GM23338 (cell line): ENCODE results near the gene MARCHF10. TPM values are rescaled to one million over a fixed set of nuclear protein-coding genes. Genes with fewer than 3 reads are reported as not detected.

ENCODE experiments used
- ATAC-seq: fragments of 200-7000 bp; cut with Tn5 transposase; 3 replicates; pipeline ENCODE4 v1.9.1; 2020
- DNase-seq: peaks from one replicate; pipeline ENCODE4 v3.0.0-alpha.2; 2015; ENCODE audit warnings: low spot score
- H2AFZ ChIP-seq: fragments of 200-600 bp; sonication (generic); 2 replicates; pipeline ENCODE4 v1.8.0; 2016; ENCODE audit warnings: antibody characterized with exemption, mild to moderate bottlenecking, moderate library complexity
- H3F3A ChIP-seq: fragments of 200-600 bp; sonication (generic); replicated peaks from 2 replicates; pipeline ENCODE4 v1.8.0; 2017; ENCODE audit warnings: antibody characterized with exemption, mixed run types, low read depth
- H3K27ac ChIP-seq: fragments of 200-600 bp; sonication (generic); 2 replicates; pipeline ENCODE4 v1.6.1; 2016; ENCODE audit warnings: low read depth
- H3K27me3 ChIP-seq: fragments of 200-600 bp; sonication (generic); 2 replicates; pipeline ENCODE4 v1.8.0; 2016; ENCODE audit warnings: mild to moderate bottlenecking, mixed run types, moderate library complexity; ENCODE audit not compliant: insufficient read depth
- H3K36me3 ChIP-seq: fragments of 200-600 bp; sonication (generic); 2 replicates; pipeline ENCODE4 v1.8.0; 2016; ENCODE audit warnings: mild to moderate bottlenecking; ENCODE audit not compliant: insufficient read depth
- H3K4me1 ChIP-seq: fragments of 200-600 bp; sonication (generic); 2 replicates; pipeline ENCODE4 v1.8.0; 2016; ENCODE audit warnings: mild to moderate bottlenecking, moderate library complexity; ENCODE audit not compliant: insufficient read depth
- H3K4me2 ChIP-seq: fragments of 200-600 bp; sonication (generic); 2 replicates; pipeline ENCODE4 v1.7.1; 2017; ENCODE audit warnings: mixed run types
- H3K4me3 ChIP-seq: fragments of 200-600 bp; sonication (generic); 2 replicates; pipeline ENCODE4 v1.6.1; 2016; ENCODE audit warnings: mixed run types
- H3K79me2 ChIP-seq: fragments of 200-600 bp; sonication (generic); replicated peaks from 2 replicates; pipeline ENCODE4 v1.8.0; 2017; ENCODE audit warnings: mild to moderate bottlenecking; ENCODE audit not compliant: insufficient read depth
- H3K9me2 ChIP-seq: fragments of 200-600 bp; sonication (generic); 2 replicates; pipeline ENCODE4 v1.8.0; 2017; ENCODE audit not compliant: insufficient read depth
- H4K20me1 ChIP-seq: fragments of 200-600 bp; sonication (generic); replicated peaks from 2 replicates; pipeline ENCODE4 v1.8.0; 2017; ENCODE audit warnings: mild to moderate bottlenecking; ENCODE audit not compliant: insufficient read depth
- H3K27ac Mint-ChIP-seq: 2 replicates; pipeline ENCODE4 v1.8.0; 2020; ENCODE audit warnings: inconsistent platforms, mild to moderate bottlenecking, moderate library complexity, mixed read lengths
- H3K27me3 Mint-ChIP-seq: 3 replicates; pipeline ENCODE4 v1.8.0; 2022; ENCODE audit warnings: low read depth, mild to moderate bottlenecking, moderate library complexity, mixed read lengths, inconsistent platforms; ENCODE audit not compliant: insufficient read depth, poor library complexity
- H3K36me3 Mint-ChIP-seq: 3 replicates; pipeline ENCODE4 v1.8.0; 2021; ENCODE audit warnings: low read depth, mild to moderate bottlenecking, inconsistent platforms, moderate library complexity, mixed read lengths
- H3K4me1 Mint-ChIP-seq: 3 replicates; pipeline ENCODE4 v1.8.0; 2020; ENCODE audit warnings: mild to moderate bottlenecking, inconsistent platforms, mixed read lengths
- H3K4me3 Mint-ChIP-seq: 3 replicates; pipeline ENCODE4 v1.8.0; 2021; ENCODE audit warnings: moderate library complexity, mild to moderate bottlenecking, inconsistent platforms, mixed read lengths
- H3K9me3 Mint-ChIP-seq: 3 replicates; pipeline ENCODE4 v1.8.0; 2020; ENCODE audit warnings: moderate library complexity, mild to moderate bottlenecking, inconsistent platforms, mixed read lengths
- CREB1 ChIP-seq: fragments of 250-450 bp; sonication (Bioruptor Pico); IDR thresholded peaks from 2 replicates; pipeline ENCODE4 v1.5.0; 2020; ENCODE audit warnings: low read depth, mild to moderate bottlenecking, moderate library complexity
- POLR2AphosphoS5 ChIP-seq: IDR thresholded peaks from 2 replicates; pipeline ENCODE4 v1.6.1; 2016; ENCODE audit warnings: antibody characterized with exemption, low read depth
- STAT1 ChIP-seq: IDR thresholded peaks from one replicate; pipeline ENCODE4 v1.6.1; 2016; ENCODE audit warnings: antibody characterized with exemption; ENCODE audit not compliant: unreplicated experiment
- ZNF114 ChIP-seq: fragments of 250-450 bp; sonication (Bioruptor Pico); IDR thresholded peaks from 2 replicates; pipeline ENCODE4 v1.5.0; 2020; ENCODE audit warnings: mild to moderate bottlenecking, moderate library complexity
- ZNF331 ChIP-seq: fragments of 250-450 bp; sonication (Bioruptor Pico); IDR thresholded peaks from 2 replicates; pipeline ENCODE4 v1.5.0; 2020; ENCODE audit warnings: low read depth, mild to moderate bottlenecking, moderate library complexity
- polyA plus RNA-seq: library from polyadenylated mRNA; unstranded; fragments of >200 nt; fragmentation: Nextera tagmentation; extraction: Ambion mirVana; gene quantifications from 2 replicates; pipeline ENCODE4 v1.2.1, GENCODE V29; 2016
- total RNA-seq: library from RNA; depleted of rRNA; stranded (reverse); fragments of >200 nt; shearing (Covaris generic); gene quantifications from 2 replicates; pipeline ENCODE4 v1.2.3, GENCODE V29; 2014
- TF ChIP-seq, protein P1 (sequence below): IDR thresholded peaks from one replicate; pipeline ENCODE4 v1.6.1; 2018; ENCODE audit warnings: antibody characterized with exemption; ENCODE audit not compliant: unreplicated experiment
- TF ChIP-seq, protein P2 (sequence below): IDR thresholded peaks from 2 replicates; pipeline ENCODE4 v1.6.1; 2016; ENCODE audit warnings: antibody characterized with exemption
- TF ChIP-seq, protein P3 (sequence below): fragments of 250-450 bp; sonication (Bioruptor Pico); IDR thresholded peaks from 2 replicates; pipeline ENCODE4 v1.5.0; 2020; ENCODE audit warnings: mild to moderate bottlenecking, moderate library complexity

The MARCHF10 gene
- total and polyA plus RNA-seq, 2 experiments from 2014 or later = 0.50 TPM; not detected in 1

DNA sequence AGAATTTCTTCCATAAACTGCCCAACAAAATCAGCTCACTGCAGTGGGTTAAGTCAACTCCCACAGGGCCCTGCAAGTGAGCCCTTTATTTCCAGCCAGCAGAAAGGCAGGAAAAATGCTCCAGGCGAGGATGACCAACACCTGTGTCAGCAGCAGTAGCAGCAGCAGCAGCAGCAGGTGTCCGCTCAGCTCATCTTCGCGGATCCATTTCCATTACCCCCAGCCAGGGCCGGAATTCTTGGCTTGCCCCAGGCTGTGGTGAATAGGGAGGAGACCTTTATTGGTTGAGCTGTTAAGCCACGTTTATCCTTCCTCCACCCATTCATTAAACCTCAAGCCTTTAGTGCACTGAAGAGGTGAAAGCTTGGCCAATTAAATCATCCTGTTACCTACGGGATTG lies 46.2 kb downstream of the MARCHF10 start:
- ATAC-seq (peak; percentile 97), DNase-seq (peak; percentile 80)
- H2AFZ ChIP-seq = no peak overlapping the region
- H3K36me3 Mint-ChIP-seq = no peaks in the 10 kb centered on the region
- H3F3A ChIP-seq = 0 out of 2 replicates have a peak, but pooled peaks cover 3% of the 10 kb centered on the region
- peaks cover 36% of the 10 kb centered on the region for H3K4me1 Mint-ChIP-seq
- TF ChIP-seq, protein P1, sequence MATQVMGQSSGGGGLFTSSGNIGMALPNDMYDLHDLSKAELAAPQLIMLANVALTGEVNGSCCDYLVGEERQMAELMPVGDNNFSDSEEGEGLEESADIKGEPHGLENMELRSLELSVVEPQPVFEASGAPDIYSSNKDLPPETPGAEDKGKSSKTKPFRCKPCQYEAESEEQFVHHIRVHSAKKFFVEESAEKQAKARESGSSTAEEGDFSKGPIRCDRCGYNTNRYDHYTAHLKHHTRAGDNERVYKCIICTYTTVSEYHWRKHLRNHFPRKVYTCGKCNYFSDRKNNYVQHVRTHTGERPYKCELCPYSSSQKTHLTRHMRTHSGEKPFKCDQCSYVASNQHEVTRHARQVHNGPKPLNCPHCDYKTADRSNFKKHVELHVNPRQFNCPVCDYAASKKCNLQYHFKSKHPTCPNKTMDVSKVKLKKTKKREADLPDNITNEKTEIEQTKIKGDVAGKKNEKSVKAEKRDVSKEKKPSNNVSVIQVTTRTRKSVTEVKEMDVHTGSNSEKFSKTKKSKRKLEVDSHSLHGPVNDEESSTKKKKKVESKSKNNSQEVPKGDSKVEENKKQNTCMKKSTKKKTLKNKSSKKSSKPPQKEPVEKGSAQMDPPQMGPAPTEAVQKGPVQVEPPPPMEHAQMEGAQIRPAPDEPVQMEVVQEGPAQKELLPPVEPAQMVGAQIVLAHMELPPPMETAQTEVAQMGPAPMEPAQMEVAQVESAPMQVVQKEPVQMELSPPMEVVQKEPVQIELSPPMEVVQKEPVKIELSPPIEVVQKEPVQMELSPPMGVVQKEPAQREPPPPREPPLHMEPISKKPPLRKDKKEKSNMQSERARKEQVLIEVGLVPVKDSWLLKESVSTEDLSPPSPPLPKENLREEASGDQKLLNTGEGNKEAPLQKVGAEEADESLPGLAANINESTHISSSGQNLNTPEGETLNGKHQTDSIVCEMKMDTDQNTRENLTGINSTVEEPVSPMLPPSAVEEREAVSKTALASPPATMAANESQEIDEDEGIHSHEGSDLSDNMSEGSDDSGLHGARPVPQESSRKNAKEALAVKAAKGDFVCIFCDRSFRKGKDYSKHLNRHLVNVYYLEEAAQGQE = no peak
- TF ChIP-seq, protein P2, sequence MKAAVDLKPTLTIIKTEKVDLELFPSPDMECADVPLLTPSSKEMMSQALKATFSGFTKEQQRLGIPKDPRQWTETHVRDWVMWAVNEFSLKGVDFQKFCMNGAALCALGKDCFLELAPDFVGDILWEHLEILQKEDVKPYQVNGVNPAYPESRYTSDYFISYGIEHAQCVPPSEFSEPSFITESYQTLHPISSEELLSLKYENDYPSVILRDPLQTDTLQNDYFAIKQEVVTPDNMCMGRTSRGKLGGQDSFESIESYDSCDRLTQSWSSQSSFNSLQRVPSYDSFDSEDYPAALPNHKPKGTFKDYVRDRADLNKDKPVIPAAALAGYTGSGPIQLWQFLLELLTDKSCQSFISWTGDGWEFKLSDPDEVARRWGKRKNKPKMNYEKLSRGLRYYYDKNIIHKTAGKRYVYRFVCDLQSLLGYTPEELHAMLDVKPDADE = no peak
- TF ChIP-seq ZNF331 (CRISPR knock-in tag) = no peak
- TF ChIP-seq STAT1 = no peak
- TF ChIP-seq POLR2AphosphoS5 = no peak
- TF ChIP-seq CREB1 = peak; percentile 17; the same call in 1 of the 2 replicates
- no peak for TF ChIP-seq ZNF114 (CRISPR knock-in tag)
- TF ChIP-seq, protein P3, sequence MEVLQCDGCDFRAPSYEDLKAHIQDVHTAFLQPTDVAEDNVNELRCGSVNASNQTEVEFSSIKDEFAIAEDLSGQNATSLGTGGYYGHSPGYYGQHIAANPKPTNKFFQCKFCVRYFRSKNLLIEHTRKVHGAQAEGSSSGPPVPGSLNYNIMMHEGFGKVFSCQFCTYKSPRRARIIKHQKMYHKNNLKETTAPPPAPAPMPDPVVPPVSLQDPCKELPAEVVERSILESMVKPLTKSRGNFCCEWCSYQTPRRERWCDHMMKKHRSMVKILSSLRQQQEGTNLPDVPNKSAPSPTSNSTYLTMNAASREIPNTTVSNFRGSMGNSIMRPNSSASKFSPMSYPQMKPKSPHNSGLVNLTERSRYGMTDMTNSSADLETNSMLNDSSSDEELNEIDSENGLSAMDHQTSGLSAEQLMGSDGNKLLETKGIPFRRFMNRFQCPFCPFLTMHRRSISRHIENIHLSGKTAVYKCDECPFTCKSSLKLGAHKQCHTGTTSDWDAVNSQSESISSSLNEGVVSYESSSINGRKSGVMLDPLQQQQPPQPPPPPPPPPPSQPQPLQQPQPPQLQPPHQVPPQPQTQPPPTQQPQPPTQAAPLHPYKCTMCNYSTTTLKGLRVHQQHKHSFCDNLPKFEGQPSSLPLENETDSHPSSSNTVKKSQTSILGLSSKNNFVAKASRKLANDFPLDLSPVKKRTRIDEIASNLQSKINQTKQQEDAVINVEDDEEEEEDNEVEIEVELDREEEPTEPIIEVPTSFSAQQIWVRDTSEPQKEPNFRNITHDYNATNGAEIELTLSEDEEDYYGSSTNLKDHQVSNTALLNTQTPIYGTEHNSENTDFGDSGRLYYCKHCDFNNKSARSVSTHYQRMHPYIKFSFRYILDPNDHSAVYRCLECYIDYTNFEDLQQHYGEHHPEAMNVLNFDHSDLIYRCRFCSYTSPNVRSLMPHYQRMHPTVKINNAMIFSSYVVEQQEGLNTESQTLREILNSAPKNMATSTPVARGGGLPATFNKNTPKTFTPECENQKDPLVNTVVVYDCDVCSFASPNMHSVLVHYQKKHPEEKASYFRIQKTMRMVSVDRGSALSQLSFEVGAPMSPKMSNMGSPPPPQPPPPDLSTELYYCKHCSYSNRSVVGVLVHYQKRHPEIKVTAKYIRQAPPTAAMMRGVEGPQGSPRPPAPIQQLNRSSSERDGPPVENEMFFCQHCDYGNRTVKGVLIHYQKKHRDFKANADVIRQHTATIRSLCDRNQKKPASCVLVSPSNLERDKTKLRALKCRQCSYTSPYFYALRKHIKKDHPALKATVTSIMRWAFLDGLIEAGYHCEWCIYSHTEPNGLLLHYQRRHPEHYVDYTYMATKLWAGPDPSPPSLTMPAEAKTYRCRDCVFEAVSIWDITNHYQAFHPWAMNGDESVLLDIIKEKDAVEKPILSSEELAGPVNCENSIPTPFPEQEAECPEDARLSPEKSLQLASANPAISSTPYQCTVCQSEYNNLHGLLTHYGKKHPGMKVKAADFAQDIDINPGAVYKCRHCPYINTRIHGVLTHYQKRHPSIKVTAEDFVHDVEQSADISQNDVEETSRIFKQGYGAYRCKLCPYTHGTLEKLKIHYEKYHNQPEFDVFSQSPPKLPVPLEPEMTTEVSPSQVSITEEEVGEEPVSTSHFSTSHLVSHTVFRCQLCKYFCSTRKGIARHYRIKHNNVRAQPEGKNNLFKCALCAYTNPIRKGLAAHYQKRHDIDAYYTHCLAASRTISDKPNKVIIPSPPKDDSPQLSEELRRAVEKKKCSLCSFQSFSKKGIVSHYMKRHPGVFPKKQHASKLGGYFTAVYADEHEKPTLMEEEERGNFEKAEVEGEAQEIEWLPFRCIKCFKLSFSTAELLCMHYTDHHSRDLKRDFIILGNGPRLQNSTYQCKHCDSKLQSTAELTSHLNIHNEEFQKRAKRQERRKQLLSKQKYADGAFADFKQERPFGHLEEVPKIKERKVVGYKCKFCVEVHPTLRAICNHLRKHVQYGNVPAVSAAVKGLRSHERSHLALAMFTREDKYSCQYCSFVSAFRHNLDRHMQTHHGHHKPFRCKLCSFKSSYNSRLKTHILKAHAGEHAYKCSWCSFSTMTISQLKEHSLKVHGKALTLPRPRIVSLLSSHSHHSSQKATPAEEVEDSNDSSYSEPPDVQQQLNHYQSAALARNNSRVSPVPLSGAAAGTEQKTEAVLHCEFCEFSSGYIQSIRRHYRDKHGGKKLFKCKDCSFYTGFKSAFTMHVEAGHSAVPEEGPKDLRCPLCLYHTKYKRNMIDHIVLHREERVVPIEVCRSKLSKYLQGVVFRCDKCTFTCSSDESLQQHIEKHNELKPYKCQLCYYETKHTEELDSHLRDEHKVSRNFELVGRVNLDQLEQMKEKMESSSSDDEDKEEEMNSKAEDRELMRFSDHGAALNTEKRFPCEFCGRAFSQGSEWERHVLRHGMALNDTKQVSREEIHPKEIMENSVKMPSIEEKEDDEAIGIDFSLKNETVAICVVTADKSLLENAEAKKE = peak; percentile 86
- no peaks in the 10 kb centered on the region for H3K79me2 ChIP-seq
- no peak overlapping the region for H3K4me3 Mint-ChIP-seq
- H3K9me2 ChIP-seq = no peaks in the 10 kb centered on the region
- H3K27ac ChIP-seq = no peak overlapping the region
- H3K4me2 ChIP-seq = no peak overlapping the region
- peaks cover 17% of the 10 kb centered on the region for H3K4me1 ChIP-seq
- H3K9me3 Mint-ChIP-seq = no peaks in the 10 kb centered on the region
- H3K27ac Mint-ChIP-seq = peak overlapping the region; percentile 43; the same call in 1 of the 2 replicates
- H3K27me3 Mint-ChIP-seq = peaks cover 3% of the 10 kb centered on the region
- no peak overlapping the region for H3K4me3 ChIP-seq
- H4K20me1 ChIP-seq = no peaks in the 10 kb centered on the region
- H3K36me3 ChIP-seq = no peaks in the 10 kb centered on the region
- no peaks in the 10 kb centered on the region for H3K27me3 ChIP-seq
